Cerebellar cortex (tissue), 1 donor: Measurements from ENCODE around the gene USP28.
"Not testable (repeated sequence)": the region's sequence is repeated elsewhere in the genome, so short reads cannot be mapped to it uniquely, and the experiment has no call there.

Experiments
- DNase-seq: peaks from one replicate; pipeline ENCODE4 v3.0.0-alpha.2; 2015; ENCODE audit warnings: low spot score

USP28 gene

GRCh38 chr11:113773092-113773415 is 102.3 kb downstream of the USP28 start:
- DNase-seq: no peak

- no peak for DNase-seq
Observed at GRCh38 chr11:113771964-113772363, 103.4 kb downstream of the USP28 start.

- DNase-seq: no peak
Observed at GRCh38 chr11:113764527-113765219, 110.7 kb downstream of the USP28 start.

GRCh38 chr11:113763040-113763439 is 112.3 kb downstream of the USP28 start:
- DNase-seq: not testable (repeated sequence)

- DNase-seq: no peak
Observed at GRCh38 chr11:113760241-113760640, 115.1 kb downstream of the USP28 start.

- DNase-seq: no peak
Observed at GRCh38 chr11:113752932-113753331, 122.4 kb downstream of the USP28 start.
